ENCODE results near the gene ADPRHL1. TPM values are rescaled to one million over a fixed set of nuclear protein-coding genes. Genes with fewer than 3 reads are reported as not detected.
A peak's percentile ranks its signal among the peaks of the same experiment; 100 is the strongest.

ADPRHL1 gene
- polyA plus RNA-seq, 5 donors = 1.1 to 12.4 (median 1.2) TPM

GRCh38 chr13:113417008-113417751 lies 36.1 kb downstream of the ADPRHL1 start:
- DNase-seq = no peak

DNA sequence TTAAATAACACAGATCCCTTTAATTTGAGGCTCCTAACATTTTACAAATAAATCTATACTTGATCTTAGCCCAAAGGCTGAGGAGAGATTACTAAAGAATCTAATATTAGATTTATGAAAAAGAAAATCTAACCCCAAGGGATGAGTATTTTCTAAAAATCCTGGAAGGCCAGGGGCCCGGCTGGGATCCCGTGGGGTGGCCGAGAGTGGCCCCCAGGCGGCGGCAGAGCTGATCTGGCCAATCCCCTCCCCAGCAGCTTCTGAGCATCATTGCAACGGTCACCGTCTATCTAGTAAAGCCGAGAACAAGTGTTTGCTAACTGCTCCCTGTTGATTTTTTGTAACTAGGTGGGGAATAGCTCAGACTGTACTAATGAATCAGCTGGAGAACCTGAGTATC lies 37.5 kb downstream of the ADPRHL1 start:
- no peak for DNase-seq

DNA sequence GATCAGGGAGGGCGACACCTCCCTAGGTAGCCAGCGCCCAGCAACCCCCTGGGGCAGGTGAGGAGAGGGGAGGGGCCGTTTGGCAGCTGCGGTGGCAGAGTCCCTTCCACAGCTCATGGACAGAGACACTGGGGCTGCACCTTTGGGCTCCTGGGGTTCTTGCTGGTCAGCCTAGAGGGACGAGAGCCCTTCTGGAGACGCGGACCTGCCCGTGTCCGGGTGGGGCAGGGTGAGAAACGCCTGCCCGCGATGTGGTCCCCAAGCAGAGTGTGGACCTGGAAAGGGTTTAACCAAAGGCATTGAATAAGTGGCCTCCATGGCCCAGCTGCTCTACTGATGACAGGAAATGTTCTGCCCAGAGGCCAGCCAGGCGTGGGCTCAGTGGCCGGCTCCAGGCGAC lies 38.3 kb downstream of the ADPRHL1 start:
- no peak for DNase-seq

GRCh38 chr13:113414335-113414734 lies 39.0 kb downstream of the ADPRHL1 start:
- DNase-seq = no peak

DNA sequence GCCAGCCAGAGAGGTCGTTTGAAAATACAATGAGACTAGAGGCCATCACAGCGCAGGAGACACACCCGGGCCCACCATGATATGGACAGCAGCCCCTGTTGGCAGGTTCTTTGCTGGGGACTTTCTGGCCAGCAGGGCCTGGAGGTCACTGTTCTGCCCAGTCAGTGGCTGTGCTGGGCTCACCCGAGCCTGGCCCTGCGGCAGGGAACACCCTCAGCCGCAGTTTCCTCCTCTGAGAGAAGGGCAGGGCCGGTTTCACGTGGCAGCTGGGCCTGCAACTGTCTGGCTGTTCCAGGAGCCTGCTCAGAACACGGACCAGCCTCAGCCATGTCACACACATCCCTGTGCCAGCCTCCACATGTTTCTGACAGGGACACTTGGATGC lies 39.4 kb downstream of the ADPRHL1 start:
- DNase-seq = no peak

DNA sequence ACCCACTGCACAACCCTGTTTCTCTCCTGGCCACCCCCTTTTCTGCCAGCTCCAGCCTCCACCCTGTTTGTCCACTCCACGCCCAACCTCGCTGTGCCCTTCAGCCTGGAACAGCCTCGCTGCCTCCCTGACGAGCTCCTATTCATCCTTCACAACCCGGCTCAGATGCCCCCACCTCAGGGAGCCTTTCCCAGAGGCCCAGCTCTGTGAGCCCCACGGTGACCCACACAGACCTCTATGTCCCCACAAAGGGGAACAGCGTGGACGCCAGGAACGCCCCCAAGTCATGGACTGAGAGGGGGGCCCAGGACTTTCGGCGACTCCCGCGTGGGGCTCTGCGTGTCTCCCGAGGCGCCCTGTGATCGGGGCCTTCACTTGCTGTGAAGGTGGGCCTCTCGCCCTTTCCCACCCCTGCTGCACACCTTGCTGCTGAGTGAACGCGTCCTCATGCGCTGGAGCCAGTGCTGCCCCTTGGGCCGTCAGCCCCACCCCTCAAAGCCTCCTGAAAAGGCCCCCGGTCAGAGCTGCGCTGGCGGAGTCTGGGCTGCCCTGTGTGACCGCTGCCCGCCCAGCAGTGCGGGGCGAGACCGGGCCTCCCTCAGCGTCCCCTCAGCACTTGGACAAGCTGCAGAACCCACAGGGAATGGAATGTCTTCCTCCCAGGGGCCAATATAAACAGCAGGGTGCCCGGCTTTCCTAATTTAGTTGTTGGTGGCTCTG lies 40.0 kb downstream of the ADPRHL1 start:
- DNase-seq = no peak

GRCh38 chr13:113412440-113412839 lies 40.8 kb downstream of the ADPRHL1 start:
- DNase-seq = no peak

DNA sequence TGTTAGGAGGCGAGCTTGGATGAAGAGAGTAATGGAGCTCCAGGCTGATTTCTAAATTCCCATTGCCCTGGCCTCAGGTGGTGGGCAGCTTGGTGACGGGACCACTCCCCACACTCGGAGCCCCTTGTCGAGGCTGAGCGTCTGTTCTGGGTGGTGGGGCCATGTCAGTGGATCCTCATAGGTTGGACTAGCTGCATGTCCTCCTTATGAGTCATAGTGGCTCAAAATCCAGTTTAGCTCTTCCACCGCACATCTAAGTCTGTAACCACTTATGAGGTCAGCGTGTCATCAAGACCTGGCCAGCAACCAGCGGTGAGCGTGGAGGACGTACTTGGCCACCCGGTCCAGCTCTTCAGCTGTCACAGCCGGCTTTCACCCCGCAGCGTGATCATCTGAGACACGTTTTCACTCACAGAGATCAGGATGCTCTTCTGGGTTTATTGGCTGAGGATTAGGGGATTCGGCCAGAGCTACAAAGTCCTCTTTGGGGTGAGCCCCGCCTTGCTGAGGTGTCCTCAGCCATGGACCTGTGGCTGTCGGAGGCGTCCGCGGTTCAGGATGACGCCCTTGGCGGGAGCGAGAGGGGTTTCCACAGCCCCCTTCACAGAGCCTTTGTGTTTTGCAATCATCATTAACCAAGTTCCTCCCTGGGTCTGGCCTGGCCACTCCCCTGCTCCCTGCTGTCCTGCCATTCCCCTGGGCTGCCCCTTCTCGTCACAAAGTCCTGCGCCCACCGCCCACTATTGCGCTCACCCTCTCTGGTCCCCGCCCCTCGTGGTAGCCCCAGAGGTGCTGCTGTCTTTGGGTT lies 41.9 kb downstream of the ADPRHL1 start:
- no peak for DNase-seq

- no peak for DNase-seq
These were observed 42.7 kb downstream of the ADPRHL1 start for GRCh38 chr13:113410472-113411201.

- no peak for DNase-seq
These were observed 44.7 kb downstream of the ADPRHL1 start for GRCh38 chr13:113408562-113408961.

DNA sequence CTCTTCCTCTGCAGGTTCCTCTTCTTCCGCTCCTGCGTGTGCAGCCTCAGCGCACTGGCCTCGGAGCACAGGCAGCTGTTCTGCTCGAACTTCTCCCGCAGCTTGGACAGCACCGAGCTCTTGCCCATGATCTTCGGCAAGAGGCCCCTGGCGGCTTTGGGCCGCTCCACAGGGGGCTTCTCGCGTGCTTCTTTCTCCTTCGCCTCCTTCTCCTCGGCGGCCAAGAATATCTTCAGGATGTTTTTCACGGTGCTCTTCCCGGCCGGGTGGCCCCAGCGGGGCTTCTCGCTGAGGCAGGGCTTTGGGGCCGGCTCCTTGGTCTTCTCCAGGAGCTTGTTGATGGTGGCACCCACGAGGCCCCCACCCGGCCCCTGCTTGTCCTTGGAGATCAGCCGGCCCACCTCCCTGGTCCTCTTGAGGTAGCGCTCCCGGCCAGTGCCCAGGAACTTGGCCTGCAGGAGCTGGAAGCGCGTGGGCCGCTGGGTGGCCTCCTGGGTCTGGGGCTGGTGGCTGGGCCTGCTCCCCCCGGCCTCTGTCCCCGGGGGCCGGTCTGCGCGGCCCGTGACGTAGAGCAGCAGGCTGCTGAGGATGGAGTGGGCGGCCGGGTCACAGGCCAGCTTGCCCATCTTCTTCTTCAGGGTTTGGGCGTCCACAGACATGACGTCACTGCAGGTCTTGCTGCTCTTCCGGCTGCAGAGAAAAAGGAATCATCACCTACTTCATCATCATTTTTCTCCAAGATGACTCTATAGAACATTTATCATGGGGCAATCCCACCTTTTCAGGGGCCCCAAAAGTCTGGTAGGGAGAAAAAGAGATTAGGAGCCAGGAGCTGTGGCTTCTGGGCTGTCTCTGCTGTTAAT lies 45.5 kb downstream of the ADPRHL1 start:
- no peak for DNase-seq

DNA sequence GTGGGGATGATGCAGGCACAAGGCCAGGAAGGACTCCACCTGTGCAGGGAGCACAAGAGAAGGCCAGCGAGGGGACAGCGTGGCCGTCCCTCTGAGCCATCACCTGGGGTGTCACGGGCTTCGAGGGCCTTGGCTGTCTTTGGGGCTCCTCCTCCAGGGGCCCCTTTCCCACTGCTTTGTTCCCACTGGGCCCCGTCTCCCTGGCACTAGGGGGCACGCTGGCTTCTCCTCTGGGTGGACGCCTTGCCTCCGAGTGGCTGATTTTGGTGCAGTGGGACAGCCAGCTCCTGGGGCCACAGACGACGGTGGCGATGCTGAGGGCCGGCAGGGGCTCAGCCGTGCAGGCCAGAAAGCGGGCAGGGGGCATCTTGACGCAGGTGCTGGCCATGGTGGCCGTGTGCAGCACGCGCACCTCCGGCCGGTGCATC lies 46.2 kb downstream of the ADPRHL1 start:
- DNase-seq = no peak

DNA sequence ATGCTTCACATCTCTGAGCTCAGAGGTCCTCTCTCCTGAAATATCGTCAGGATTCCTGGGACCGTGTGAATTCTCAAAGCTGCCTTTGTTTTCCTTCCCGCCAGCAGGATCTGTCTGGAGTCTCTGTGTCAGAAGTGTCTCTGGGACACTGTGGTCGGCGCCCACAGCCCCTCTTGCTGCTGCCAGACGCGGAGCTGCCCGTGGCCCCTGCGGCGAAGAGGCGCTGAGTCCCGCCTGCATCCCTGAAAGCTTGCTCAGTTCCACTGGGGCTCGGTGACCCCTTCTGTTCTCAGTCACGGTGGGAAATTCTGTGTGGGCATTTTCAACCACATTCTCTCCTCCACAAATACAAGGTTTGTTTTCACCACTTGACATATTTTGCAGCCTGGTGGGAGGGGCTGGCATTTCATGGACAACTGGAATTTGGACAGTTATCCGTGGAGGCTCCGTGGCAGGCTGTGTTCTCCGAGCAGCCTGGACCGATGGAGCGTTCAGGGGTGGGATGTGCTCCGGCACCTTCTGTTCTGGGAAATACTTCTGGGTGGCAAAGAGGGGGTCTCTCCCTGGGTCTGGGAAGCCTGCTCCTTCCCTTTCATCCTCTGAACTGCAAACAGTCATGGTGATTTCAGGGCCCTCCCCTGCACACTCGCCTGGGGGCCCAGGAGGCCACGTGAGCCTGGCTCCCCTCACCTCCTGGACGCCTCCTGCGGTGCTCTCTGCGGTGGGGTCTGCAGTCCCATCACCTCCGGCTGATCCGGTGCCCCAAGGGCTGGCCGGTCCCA lies 46.8 kb downstream of the ADPRHL1 start:
- DNase-seq = no peak

- DNase-seq = peak in 1 of 2 donors; percentile 40
These were observed 47.6 kb downstream of the ADPRHL1 start for GRCh38 chr13:113405481-113406300.

GRCh38 chr13:113404723-113405471 lies 48.4 kb downstream of the ADPRHL1 start:
- no peak for DNase-seq

DNA sequence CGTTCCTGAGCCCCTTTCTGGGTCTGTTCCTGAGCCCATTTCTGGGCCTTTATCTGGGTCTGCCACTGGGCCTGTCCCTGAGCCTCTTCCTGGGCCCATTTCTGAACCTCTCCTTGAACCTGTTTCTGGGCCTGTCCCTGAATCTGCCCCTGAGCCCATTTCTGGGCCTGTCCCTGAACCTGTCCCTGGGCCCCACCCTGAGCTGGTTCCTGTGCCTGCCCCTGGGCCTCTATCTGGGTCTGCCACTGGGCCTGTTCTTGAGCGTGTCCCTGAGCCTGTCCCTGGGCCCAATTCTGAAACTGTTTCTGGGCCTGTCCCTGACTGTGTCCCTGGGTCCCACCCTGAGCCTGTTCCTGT lies 48.9 kb downstream of the ADPRHL1 start:
- DNase-seq = no peak

DNA sequence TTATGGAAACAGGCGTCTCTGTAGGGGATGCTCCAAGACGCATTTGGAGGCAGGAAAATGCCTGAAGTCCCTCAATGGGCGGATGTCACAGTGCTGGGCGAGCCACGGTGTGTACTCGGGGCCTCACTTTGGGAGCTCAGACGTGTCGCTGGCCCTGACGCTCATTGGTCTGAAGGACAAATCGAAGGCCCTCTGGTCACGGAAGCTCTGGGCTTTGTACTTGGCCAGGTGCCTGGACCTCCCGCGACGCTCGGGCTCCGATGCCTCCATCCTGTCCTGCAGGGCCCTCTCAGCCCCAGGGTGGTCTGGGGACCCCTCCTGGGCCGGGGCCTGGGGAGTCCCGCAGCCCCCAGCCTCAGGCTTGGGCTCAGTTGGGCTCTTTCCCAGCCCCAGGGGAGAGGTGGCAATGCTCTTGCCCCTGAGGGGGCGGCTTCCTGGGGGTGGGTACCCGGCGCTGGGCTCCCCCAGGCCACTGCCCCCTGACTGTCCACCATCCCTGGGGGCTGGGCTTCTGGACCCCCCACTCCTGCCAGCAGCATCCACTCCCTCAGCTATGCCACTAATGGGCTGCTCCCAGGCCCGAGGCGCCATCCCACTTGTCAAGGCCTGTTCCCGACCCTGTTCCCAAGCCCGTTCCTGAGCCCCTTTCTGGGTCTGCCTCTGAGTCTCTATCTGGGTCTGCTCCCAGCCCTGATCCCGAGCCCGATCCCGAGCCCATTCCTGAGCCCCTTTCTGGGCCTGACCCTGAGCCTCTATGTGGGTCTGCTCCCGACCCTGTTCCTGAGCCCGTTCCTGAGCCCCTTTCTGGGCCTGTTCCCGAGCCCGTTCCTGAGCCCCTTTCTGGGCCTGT lies 49.8 kb downstream of the ADPRHL1 start:
- no peak for DNase-seq

All from right lung (tissue), 5 donors.